GM12865 (cell line): ENCODE measurements around the gene CLINT1.

Experiments
- DNase-seq: peaks from one replicate; pipeline ENCODE4 v3.0.0; 2010; ENCODE audit warnings: low read depth
- H3K4me3 ChIP-seq: 2 replicates; pipeline ENCODE4 v1.5.1; 2011; ENCODE audit warnings: mild to moderate bottlenecking, low read depth, low read length, control low read depth
- CTCF ChIP-seq: IDR thresholded peaks from 2 replicates; pipeline ENCODE4 v1.5.1; 2011; ENCODE audit warnings: low read length, control low read depth, low read depth, inconsistent platforms; ENCODE audit not compliant: insufficient read depth; ENCODE audit errors: missing control alignments

Gene CLINT1

GRCh38 chr5:157845914-157846598 is 12.9 kb downstream of the CLINT1 start:
- no peak for DNase-seq
- no peak for TF ChIP-seq CTCF
- no peak overlapping the region for H3K4me3 ChIP-seq

GRCh38 chr5:157842787-157843186 is 16.2 kb downstream of the CLINT1 start:
- no peak for DNase-seq
- no peak overlapping the region for H3K4me3 ChIP-seq
- TF ChIP-seq CTCF: no peak

GRCh38 chr5:157842185-157842584 is 16.8 kb downstream of the CLINT1 start:
- no peak overlapping the region for H3K4me3 ChIP-seq
- no peak for TF ChIP-seq CTCF

GRCh38 chr5:157839157-157839795 is 19.7 kb downstream of the CLINT1 start:
- no peak overlapping the region for H3K4me3 ChIP-seq
- no peak for TF ChIP-seq CTCF
- no peak for DNase-seq

More at GRCh38 chr5:157842185-157842584, 16.8 kb downstream of the CLINT1 start:
- DNase-seq: no peak

- H3K4me3 ChIP-seq: no peak overlapping the region
- TF ChIP-seq CTCF: no peak
- DNase-seq: no peak
Measured at GRCh38 chr5:157836121-157836753, 22.7 kb downstream of the CLINT1 start.

- DNase-seq: no peak
- no peak overlapping the region for H3K4me3 ChIP-seq
- no peak for TF ChIP-seq CTCF
Measured at GRCh38 chr5:157835041-157835440, 23.9 kb downstream of the CLINT1 start.
